Iris pigment epithelial cell (primary cell): ENCODE data around the gene CSNK1G2.

Experiments
- DNase-seq: peaks from one replicate; pipeline ENCODE4 v3.0.0-alpha.2; 2011; ENCODE audit warnings: low read depth

The CSNK1G2 gene

DNA sequence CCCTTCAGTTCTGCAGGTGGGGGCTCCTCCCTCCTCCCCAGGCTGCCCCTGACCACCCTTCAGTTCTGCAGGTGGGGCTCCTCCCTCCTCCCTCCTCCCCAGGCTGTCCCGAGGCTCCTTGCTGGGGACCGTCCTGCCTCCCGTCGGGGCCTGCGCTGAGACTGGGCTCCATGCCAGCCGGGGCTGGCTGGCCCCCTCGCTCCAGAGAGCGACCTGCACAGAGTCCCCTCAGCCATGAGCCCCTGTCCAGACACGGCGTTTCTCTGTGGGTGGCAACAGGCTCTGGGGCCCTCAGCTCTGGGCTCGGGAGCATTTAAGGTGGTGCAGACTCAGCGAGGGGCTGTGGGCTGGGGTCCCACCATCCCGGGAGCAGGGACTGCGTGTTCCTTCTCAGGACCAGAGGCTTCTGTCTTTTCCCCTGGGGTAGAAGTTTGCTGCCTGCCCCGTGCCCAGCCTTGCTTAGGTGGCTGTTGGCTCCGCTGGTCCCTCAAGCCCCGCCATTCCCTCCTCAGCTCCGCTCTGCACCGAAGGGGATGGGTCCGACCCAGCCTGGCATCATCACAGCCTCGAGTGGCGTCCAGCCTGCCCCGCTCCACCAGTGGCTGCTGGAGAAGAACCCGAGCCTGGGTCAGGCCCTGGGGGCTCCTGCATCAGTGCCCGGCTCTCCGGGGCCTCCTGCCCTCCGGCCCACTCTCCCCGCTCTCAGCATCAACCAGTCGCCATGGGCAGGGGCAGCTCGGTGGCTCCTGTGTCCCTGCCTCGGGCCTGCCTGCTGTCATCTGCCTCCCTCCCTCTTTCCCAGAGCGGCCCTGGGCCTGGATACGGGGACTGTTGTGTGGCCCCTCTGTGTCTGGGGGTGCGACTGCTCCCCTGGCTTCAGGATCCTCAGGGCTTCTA lies 27.6 kb downstream of the CSNK1G2 start:
- DNase-seq = no peak

DNA sequence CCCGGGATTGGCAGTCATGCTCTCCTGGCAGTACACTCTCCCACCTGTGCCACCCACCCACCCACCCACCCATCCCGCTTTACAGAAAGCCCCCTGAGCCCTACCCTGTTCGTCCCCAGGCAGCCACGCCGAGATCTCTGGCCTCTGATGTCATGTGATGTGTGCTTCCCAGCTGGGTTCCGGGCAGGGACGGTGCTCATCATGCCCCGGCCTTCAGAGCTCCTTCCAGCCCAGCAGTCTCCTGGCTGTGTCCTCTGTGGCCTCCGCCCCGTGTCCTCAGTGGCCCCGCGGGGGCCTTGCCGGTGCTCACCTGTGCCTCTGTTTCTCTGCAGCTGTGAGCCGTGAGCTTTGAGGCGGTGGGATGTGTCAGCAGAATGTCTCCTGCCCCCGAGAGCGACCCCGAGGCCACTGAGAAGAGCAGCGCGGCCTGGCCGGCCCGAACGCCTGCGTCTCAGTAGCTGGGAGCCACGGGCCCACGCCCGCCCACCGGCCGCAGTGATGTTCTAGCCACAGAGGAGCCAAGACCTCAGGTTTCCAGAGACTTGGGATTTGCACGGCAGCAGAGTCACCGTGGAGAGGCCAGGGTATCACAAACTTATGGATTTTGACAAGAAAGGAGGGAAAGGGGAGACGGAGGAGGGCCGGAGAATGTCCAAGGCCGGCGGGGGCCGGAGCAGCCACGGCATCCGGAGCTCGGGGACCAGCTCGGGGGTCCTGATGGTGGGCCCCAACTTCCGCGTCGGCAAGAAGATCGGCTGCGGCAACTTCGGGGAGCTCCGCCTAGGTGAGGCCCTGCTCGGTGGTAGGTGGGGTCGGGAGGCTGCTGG lies 28.4 kb downstream of the CSNK1G2 start:
- DNase-seq = no peak

DNA sequence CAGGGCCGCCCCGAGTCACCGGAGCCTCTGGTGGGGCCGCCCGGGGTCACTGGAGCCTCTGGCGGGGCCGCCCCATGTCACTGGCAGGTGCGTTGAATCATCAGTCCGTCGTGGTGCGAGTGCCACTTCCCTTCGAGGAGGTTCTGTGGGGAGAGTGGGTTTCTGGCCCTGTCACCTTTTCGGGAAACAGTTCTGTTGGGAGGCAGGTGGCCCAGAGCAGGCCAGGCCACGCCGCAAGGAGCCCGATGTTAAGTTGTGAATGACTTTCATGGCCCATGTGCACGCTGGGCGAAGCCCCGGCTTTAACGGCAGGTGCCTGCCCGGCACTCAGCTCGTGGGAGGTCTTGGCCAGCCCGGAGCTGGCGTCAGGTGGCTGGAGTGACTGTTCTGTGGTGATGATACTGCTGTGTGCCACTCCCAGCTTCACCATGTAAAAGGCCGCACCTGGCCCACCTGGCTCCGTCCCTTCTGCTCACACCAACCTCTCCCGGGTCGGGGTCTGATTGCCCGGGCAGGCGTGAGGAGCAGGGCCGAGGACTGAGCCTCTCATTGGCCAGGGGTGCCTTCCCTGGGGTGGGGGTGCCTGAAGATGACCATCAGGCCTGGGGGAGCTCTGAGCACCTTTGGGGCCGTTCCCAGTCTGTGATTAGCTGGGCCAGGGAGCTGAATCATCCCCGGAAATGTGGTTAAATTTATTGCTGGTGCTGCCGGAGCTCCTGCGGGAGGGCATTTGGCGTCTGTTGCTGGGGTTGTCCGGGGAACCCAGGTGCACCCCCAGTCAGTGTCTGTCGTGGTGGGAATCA lies 29.2 kb downstream of the CSNK1G2 start:
- DNase-seq = no peak

DNA sequence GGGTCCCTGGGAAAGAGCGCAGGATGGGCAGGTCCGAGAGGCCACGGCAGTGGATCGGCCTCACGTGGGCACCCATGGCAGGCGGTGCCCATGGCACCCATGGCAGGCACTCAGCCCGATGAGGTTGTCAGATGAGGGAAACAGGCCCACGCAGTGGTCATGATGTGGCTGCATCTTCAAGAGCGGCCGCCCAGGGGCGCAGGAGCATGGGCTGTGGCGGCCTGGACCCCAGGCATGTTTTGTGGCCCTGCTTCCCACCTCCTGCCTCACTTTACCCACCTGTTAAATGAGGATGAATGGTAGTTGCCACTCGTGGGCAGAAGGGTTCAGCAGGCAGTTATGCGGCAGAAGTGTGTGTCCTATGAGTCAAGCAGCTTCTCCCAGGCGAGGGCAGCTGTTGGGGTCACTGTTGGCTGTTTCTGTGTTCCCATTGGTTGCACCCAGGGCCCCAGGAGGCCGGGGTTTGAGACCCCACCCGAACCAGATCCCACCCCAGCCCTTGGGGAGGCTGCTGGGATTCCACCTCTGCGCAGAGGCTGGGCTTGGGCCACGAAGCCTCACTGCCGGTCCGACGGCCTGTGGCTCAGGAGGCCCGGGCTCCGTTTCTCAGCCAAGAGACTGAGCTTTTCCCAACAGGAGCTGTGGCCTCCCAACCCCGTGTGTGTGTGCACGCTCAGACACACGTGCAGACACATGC lies 30.0 kb downstream of the CSNK1G2 start:
- no peak for DNase-seq

DNA sequence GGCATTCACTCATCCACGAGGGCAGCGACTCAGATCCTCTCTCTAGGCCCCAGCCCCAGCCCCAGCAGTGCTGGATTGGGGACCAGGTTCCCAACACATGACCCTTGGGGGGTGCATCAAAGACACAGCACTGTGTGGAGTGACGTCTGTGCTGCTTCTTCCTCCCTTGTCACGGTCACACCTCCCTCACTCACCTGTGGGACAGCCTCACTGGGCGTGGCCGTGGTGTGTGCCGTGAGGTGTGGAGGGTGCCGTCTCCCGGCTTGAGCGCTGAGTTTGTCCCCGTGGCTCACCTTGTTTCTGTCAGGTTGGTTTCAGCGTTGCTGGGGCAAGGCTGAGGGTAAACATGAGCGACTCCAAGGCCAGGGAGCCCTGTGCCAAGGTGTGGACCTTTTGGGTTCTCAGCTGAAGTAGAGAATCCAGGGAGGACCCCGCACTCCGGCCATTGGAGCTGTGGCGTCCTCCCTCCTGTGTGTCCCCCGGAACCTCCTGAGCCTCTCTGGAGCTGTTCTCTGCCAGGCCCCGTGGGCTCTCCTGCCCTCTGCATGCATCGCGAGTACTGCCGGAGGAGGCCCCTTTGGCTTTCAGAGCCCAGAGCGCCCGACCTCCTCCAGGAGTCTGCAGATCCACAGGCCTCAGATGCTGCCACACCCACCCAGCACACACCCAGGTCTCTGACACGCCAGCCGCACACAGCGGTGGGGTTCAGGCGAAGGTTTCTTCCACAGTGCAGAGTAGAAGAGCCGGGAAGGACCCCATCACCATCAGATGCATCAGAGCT lies 33.6 kb downstream of the CSNK1G2 start:
- DNase-seq = no peak

DNA sequence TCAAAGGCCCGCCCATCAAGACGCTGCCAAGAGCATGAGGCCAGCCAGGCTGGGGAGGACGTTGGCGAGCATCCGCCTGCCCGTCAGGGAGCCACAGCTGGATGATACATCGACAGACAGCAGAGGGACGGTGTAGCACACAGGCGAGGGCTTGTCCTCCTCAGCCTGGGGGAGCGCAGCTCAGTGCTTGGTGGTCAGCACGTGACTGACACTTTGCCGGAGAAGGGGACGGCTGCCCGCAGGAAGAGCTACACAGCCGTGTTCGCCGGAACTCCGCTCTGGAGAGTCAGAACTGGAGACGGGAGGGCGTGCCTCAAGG lies 34.1 kb downstream of the CSNK1G2 start:
- DNase-seq = no peak

DNA sequence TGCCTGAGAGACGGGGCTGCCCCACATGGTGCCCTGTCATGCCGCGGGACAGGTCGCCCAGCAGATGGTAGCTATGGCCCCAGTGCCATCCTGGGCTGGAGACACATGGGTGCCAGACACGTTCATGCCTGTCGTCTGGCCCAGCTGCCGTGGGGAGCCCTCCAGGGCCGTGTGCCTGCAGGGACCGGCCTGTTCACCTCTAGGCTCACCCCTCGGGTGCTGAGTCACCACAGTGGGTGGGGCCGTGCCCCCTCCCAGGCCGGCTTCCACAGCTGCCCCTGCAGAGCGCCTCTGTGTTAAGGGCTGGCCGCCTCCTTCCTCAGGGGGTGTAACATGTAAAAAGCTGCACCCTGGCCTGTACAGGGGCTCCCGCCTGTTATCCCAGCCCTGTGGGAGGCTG lies 36.1 kb downstream of the CSNK1G2 start:
- DNase-seq = no peak

DNA sequence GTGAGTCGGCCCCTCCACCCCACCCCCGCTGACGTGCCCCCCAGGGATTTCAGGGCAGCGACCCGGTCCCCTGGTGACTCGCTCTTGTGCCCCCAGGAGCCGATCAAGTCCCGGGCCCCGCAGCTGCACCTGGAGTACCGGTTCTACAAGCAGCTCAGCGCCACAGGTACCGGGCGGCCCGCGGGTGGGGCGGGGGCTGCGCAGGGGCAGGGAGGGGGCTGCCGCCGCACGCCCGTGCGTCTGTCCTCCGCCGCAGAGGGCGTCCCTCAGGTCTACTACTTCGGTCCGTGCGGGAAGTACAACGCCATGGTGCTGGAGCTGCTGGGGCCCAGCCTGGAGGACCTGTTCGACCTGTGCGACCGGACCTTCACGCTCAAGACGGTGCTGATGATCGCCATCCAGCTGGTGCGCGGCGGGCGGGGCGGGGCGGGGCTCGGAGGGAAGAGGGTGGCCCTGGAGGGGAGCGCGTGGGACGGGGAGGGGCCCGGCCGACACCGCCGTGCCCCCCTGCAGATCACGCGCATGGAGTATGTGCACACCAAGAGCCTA lies 37.4 kb downstream of the CSNK1G2 start:
- DNase-seq = no peak

DNA sequence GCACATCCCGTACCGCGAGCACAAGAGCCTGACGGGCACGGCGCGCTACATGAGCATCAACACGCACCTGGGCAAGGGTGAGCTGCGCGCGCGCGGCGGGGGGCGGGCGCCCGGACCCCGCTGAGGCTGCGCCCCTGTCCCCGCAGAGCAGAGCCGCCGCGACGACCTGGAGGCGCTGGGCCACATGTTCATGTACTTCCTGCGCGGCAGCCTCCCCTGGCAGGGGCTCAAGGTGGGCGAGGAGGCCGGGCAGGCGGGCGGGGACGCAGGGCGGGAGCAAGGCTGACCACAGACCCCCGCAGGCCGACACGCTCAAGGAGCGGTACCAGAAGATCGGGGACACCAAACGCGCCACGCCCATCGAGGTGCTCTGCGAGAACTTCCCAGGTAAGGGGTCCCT lies 38.0 kb downstream of the CSNK1G2 start:
- no peak for DNase-seq

DNA sequence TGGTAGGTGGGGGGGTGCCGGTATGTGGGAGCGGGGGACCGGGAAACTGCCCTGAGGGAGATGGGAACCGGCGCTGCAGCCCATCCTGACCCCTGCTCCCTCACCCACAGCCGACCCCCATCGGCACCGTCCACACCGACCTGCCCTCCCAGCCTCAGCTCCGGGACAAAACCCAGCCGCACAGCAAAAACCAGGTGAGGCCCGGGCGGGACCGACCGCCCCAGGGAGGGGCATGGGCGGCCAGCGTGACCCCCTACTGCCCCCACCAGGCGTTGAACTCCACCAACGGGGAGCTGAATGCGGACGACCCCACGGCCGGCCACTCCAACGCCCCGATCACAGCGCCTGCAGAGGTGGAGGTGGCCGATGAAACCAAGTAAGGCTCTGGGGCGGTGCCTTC lies 38.7 kb downstream of the CSNK1G2 start:
- DNase-seq = no peak

DNA sequence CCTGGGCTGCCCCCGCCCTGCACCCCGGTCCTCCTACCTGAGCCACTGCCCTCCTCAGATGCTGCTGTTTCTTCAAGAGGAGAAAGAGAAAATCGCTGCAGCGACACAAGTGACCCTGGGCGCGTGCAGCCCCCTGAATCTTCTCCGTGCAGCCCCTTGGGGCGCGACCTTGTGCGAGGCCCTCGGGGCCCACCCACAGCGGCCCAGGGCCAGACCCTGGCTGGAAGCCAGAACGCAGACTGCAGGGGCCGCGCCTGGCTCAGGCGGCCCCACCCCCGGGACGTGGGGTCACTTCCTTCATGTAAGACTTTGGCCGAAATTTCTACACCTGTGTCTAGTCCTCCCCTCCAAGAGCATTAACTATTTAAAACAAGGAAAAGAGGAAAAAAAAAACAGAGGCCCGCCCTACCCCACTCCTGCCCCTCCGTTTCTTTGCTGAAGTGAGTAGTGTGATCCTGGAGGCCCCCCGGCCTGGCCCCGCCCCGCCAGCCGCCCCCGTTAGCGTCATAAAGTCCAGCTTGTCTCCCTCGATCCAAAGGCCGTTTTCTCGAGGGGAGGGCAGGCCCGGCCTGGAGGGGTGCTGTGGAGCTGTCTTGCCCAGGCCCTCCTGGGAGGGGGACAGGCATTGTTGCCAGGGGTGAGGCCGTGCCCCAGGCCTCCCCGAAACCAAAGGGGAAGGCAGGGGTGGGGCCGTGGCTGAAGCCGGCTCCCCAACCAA lies 39.3 kb downstream of the CSNK1G2 start:
- DNase-seq = no peak

DNA sequence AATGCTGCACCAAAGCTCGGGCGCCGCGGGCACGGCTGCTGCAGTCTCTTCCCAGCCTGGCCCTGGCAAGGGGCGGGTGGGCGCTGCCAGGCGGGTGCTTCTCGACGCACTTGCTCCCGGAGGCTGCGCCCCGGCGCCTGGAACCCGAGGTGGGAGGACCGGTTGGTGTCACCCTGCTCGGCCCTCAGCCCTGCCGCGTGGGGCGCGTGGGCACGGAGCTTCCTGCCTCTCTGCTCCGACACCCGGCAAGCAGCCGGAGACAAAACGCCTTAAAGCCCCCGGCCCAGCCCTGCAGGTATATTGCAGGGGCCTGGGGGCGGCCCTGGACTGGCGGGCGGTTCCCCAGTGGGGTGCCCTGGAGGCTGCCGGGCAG lies 39.8 kb downstream of the CSNK1G2 start:
- no peak for DNase-seq

DNA sequence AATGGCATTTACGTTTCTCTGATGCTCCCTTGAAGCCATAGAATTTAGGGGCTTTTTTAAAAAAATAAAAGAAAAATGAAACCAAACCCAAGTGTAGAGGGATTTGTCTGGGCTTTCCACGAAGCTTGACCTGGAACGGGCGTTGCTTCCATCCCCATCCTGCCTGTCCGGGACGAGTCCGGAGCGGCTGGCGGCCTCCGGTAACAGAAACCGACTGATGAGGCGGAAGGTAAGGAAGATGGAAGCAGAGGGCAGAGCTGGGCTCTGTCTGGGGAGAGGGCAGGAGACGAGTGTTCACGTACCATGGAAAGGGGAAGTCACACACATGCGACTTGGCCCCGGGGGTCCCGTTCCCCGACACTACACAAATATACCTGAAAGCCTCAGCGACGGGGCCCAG lies 40.3 kb downstream of the CSNK1G2 start:
- no peak for DNase-seq

DNA sequence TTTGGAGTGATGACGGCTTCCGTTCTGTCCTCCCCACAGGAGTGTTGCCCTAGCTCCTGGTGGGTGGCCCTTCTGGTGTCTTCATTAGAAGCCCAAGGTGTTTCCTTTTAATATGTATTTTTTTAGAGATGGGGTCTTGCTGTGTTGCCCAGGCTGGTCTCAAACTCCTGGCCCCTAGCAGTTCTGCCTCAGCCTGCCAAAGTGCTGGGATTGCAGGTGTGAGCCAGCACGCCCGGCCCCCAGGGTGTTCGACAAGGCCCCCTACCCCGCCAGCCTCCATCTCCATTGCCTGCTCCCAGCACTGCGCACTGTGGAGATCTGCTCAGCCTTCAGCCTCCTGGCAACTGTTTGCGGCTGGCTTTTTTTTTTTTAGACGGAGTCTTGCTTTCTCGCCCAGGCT lies 43.4 kb downstream of the CSNK1G2 start:
- no peak for DNase-seq

DNA sequence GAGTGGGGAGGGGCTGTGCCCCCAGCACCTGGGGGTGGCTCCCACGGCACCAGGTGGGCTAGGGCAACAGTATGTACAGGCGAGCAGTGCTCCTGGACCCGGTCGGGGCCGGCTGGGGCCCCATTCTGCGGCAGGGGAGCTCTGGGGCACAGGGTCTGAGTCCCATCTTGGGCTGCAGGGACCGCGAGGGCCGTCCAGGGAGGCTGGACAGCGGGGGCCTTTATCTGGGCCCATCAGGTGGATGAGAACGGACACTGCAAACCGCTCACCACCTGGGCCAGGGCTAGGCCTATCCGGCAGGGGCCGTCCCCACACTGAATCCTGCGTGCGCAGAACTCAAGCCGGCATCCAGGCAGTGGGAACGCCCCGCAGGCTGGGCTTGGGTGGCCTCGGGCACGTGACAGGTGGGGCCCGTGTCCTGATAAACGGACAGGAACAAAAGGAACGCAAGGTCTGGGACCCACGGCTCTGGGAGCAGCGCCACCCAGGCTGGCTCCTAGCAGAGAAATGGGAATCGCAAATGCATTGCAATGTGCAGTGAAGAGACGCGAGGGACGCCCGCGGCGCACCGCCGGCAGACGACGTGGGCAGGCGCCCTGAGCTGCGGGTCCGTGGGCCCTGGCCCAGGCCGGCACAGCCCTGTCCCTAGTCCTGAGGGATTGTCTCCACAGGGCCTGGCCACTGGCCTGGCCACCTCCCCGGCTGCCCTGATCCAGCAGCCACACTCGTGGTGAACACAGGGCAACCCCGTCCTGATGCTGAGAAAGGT lies 44.8 kb downstream of the CSNK1G2 start:
- DNase-seq = no peak

DNA sequence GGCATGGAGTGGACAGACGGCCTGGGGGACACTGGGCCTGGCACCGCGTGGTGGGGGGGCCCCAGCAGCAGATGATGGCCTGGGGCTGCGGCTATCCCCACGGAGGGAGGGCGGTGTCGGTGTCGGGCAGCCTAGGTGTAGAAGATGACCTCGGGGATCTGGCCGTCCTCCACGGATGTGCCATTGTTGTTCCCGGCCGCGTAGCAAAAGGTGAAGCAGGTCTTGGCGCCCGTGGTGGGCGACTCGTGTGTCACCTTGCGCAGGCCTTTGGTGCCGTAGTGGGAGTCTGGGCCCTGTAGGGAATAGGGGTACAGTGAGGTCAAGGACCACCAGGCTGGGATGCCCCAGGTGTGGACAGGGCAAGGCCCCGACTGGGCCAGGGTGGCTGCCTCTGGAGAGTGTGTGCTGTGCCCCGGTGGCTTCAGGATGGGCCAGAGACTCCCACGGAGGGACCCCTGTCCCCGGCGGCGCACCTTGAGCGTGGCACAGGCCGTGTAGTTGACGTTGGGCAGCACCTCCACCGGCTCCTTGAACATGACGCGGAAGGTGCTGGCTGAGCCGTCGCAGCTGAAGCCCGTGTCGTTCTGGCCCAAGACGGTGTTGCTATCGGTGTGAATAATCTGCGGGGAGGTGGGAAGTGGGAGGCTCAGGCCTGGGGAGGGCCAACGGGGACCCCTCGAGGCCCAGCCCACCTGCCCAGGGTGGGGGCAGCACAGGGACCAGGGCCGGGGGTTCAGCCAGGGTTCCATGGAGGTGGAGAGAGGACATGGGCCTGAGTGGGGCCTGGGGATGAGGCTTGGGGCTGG lies 45.6 kb downstream of the CSNK1G2 start:
- no peak for DNase-seq

DNA sequence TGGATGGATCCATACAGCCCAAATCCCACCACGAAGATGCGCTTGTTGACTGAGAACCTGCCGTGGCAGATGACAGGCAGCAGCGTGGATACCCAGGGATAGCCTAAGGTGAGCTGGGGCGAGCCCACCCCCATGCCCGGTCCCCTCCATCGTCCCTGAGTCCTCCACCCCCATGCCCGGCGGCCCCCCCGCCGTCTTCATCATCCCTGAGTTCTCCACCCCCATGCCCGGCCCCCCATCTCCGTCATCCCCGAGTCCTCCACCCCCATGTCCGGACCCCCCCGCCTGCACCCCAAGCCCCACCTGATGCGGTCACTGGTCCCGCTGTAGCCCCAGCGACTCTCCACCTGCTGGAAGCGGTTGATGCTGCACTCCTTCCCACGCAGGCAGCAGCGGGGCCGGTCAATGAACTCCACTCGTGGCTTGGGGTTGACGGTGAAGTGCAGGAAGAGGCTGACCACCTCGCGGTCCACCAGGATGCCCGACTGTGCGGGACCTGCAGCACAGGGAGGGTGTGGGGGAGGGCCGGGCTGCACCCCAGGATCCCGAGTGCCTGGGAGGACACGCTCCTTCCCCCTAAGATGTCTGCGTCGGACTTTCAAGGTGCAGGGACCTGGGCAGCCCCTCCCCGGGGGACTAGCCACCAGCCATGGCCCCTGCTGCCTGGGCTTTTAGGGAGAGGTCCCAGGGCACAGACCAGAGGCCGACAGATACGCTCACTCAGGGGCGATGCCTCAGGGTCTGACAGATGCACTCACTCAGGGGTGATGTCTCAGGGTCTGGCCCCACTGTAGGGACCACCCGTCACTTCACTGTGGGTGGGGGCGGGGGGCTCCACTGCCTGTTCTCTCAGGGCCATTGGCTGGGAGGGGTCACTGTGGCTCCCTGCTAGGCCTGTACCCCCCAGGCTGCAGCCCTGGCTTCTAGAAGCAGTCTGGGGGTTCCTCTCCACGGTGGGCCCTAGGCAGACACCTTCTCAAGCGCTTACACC lies 46.5 kb downstream of the CSNK1G2 start:
- no peak for DNase-seq
